Body of pancreas (tissue), 4 donors: Measurements from ENCODE around the gene NLN.

ENCODE experiments used
- CTCF ChIP-seq, 7 experiments: fragments of 450-650 bp in 4 of 7; fragments of 200-600 bp in 3 of 7; sonication (generic) in 3 of 7; IDR thresholded peaks; one replicate each; pipeline ENCODE4 v1.5.1; 2016 to 2019; ENCODE audit warnings: antibody characterized with exemption in 7 of 7
- POLR2A ChIP-seq, 3 donors: fragments of 450-650 bp; IDR thresholded peaks; one replicate each; pipeline ENCODE4 v1.6.1; 2016; ENCODE audit warnings: antibody characterized with exemption in 3 of 3, mild to moderate bottlenecking in 2 of 3

GRCh38 chr5:65819905-65820240 is 97.9 kb downstream of the NLN start:
- no peak for TF ChIP-seq CTCF (IDR thresholded peaks at IDR 0.05)
- TF ChIP-seq POLR2A (IDR thresholded peaks at IDR 0.05): no peak
